HG03521 (cell line): Measurements from ENCODE around the gene PITPNM2.
"Not testable (repeated sequence)": the region's sequence is repeated elsewhere in the genome, so short reads cannot be mapped to it uniquely, and the experiment has no call there.

Experiments used
- ATAC-seq: cut with Tn5 transposase; IDR thresholded peaks from one replicate; pipeline ENCODE4 v1.9.1; 2021; ENCODE audit warnings: mild to moderate bottlenecking, moderate library complexity; ENCODE audit not compliant: unreplicated experiment

Gene PITPNM2

GRCh38 chr12:123121670-123122069 lies 29.2 kb downstream of the PITPNM2 start:
- ATAC-seq: no peak

- peak; percentile 11 for ATAC-seq
These were observed 30.3 kb downstream of the PITPNM2 start for GRCh38 chr12:123120452-123121166.

GRCh38 chr12:123119808-123120207 lies 31.1 kb downstream of the PITPNM2 start:
- ATAC-seq: peak; percentile 67

- no peak for ATAC-seq
These were observed 32.4 kb downstream of the PITPNM2 start for GRCh38 chr12:123118497-123118896.

- no peak for ATAC-seq
These were observed 35.3 kb downstream of the PITPNM2 start for GRCh38 chr12:123115409-123116121.

- no peak for ATAC-seq
These were observed 36.4 kb downstream of the PITPNM2 start for GRCh38 chr12:123114304-123115083.

- no peak for ATAC-seq
These were observed 37.9 kb downstream of the PITPNM2 start for GRCh38 chr12:123113026-123113425.

GRCh38 chr12:123111498-123112165 lies 39.3 kb downstream of the PITPNM2 start:
- ATAC-seq: no peak

GRCh38 chr12:123109319-123109772 lies 41.5 kb downstream of the PITPNM2 start:
- no peak for ATAC-seq

GRCh38 chr12:123108682-123109066 lies 42.2 kb downstream of the PITPNM2 start:
- ATAC-seq: no peak

GRCh38 chr12:123107926-123108681 lies 42.8 kb downstream of the PITPNM2 start:
- ATAC-seq: no peak

GRCh38 chr12:123106640-123107359 lies 44.1 kb downstream of the PITPNM2 start:
- ATAC-seq: no peak

GRCh38 chr12:123105211-123105826 lies 45.6 kb downstream of the PITPNM2 start:
- ATAC-seq: no peak

GRCh38 chr12:123104809-123105208 lies 46.1 kb downstream of the PITPNM2 start:
- no peak for ATAC-seq

GRCh38 chr12:123104094-123104493 lies 46.8 kb downstream of the PITPNM2 start:
- not testable (repeated sequence) for ATAC-seq

- ATAC-seq: no peak
These were observed 47.9 kb downstream of the PITPNM2 start for GRCh38 chr12:123102781-123103503.

- no peak for ATAC-seq
These were observed 48.5 kb downstream of the PITPNM2 start for GRCh38 chr12:123102366-123102765.

GRCh38 chr12:123101526-123101925 lies 49.4 kb downstream of the PITPNM2 start:
- no peak for ATAC-seq
